ENCODE data around the gene BPIFA1.

DNA sequence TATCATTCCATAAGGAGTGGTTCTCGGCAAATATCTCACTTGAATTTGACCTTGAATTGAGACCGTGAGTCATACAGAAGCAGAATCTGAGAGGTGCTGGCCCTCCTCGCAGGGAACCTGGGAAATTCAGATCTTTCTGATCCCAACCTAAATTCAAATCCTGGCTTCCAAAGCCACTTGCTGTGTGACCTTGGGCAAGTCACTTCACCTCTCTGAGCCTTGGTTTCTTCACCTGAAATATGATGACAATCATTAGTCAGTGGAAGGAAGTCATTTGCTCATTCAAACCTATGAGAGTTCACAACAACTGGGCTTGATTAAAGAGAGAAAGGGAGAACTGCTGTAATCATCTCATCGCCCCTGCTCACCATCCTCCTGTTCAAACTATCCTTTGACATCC, 11.4 kb upstream of the BPIFA1 start:
- TF ChIP-seq CTCF (IDR thresholded peaks at IDR 0.05): no peak
- no peak for TF ChIP-seq POLR2A (IDR thresholded peaks at IDR 0.05)
- no peak for TF ChIP-seq POLR2AphosphoS5 (IDR thresholded peaks at IDR 0.05; ENCODE audit: insufficient read depth in 1 of 2, low read depth in 1 of 2)

Data from vagina (tissue), 2 donors.